Endothelial cell (in vitro differentiated cells): ENCODE results near the gene ST3GAL5. TPM values are rescaled to one million over a fixed set of nuclear protein-coding genes. Genes with fewer than 3 reads are reported as not detected.

Experiments used
- DNase-seq: peaks from one replicate; pipeline ENCODE4 v3.0.0; 2021; ENCODE audit warnings: low spot score
- H3K27ac Mint-ChIP-seq: one replicate; pipeline ENCODE4 v1.8.0; 2021; ENCODE audit warnings: mixed read lengths, inconsistent platforms; ENCODE audit not compliant: unreplicated experiment
- H3K27me3 Mint-ChIP-seq: one replicate; pipeline ENCODE4 v1.8.0; 2021; ENCODE audit warnings: mild to moderate bottlenecking, moderate library complexity, mixed read lengths, inconsistent platforms; ENCODE audit not compliant: unreplicated experiment
- H3K36me3 Mint-ChIP-seq: one replicate; pipeline ENCODE4 v1.8.0; 2021; ENCODE audit warnings: mild to moderate bottlenecking, low read depth, mixed read lengths, inconsistent platforms; ENCODE audit not compliant: unreplicated experiment
- H3K4me1 Mint-ChIP-seq: one replicate; pipeline ENCODE4 v1.8.0; 2021; ENCODE audit warnings: mild to moderate bottlenecking, mixed read lengths, inconsistent platforms; ENCODE audit not compliant: unreplicated experiment
- H3K4me3 Mint-ChIP-seq: one replicate; pipeline ENCODE4 v1.8.0; 2021; ENCODE audit warnings: mild to moderate bottlenecking, mixed read lengths, inconsistent platforms; ENCODE audit not compliant: unreplicated experiment
- H3K9me3 Mint-ChIP-seq: one replicate; pipeline ENCODE4 v1.8.0; 2021; ENCODE audit warnings: mixed read lengths, inconsistent platforms; ENCODE audit not compliant: unreplicated experiment
- CTCF ChIP-seq: fragments of 200-600 bp; sonication (generic); IDR thresholded peaks from one replicate; pipeline ENCODE4 v1.5.0; 2021; ENCODE audit warnings: antibody characterized with exemption; ENCODE audit not compliant: unreplicated experiment
- total RNA-seq: library from RNA; stranded (reverse); fragmentation: NEBNext Ultra II Directional; extraction: Animal tissue kit (Norgen Biotek cat#: 25700); gene quantifications from one replicate; pipeline ENCODE4 v1.2.1, GENCODE V29; 2021; ENCODE audit not compliant: unreplicated experiment

Gene ST3GAL5
- total RNA-seq, 1 donor from 2014 or later = 49.8 TPM

- Mint-ChIP-seq H3K4me3 (no peak overlapping the region), H3K36me3 (no peaks in the 10 kb centered on the region), H3K27me3 (peaks cover 4% of the 10 kb centered on the region), H3K27ac (no peak overlapping the region), H3K4me1 (peaks cover 7% of the 10 kb centered on the region), H3K9me3 (peaks cover 4% of the 10 kb centered on the region)
- no peak for TF ChIP-seq CTCF
- no peak for DNase-seq
Observed at GRCh38 chr2:85924522-85924921, 35.7 kb upstream of the ST3GAL5 start.

- H3K4me3 Mint-ChIP-seq = no peak overlapping the region
- peaks cover 9% of the 10 kb centered on the region for H3K4me1 Mint-ChIP-seq
- H3K36me3 Mint-ChIP-seq = no peaks in the 10 kb centered on the region
- H3K9me3 Mint-ChIP-seq = peaks cover 4% of the 10 kb centered on the region
- DNase-seq = no peak
- H3K27ac Mint-ChIP-seq = no peak overlapping the region
- H3K27me3 Mint-ChIP-seq = peaks cover 2% of the 10 kb centered on the region
- no peak for TF ChIP-seq CTCF
Observed at GRCh38 chr2:85922199-85922598, 33.4 kb upstream of the ST3GAL5 start.

GRCh38 chr2:85921659-85922058 is 32.9 kb upstream of the ST3GAL5 start:
- Mint-ChIP-seq H3K36me3 (no peaks in the 10 kb centered on the region), H3K4me3 (no peak overlapping the region), H3K27me3 (peaks cover 2% of the 10 kb centered on the region), H3K9me3 (peaks cover 4% of the 10 kb centered on the region), H3K27ac (no peak overlapping the region), H3K4me1 (peaks cover 9% of the 10 kb centered on the region)
- no peak for TF ChIP-seq CTCF
- DNase-seq = no peak

- no peak overlapping the region for H3K4me3 Mint-ChIP-seq
- H3K9me3 Mint-ChIP-seq = peaks cover 4% of the 10 kb centered on the region
- no peak overlapping the region for H3K27ac Mint-ChIP-seq
- H3K4me1 Mint-ChIP-seq = peaks cover 9% of the 10 kb centered on the region
- TF ChIP-seq CTCF = no peak
- peaks cover 1% of the 10 kb centered on the region for H3K27me3 Mint-ChIP-seq
- no peaks in the 10 kb centered on the region for H3K36me3 Mint-ChIP-seq
- no peak for DNase-seq
Observed at GRCh38 chr2:85920810-85921545, 32.2 kb upstream of the ST3GAL5 start.
